Measurements from ENCODE around the gene FBRS.
A peak's percentile ranks its signal among the peaks of the same experiment; 100 is the strongest.

Gene FBRS

DNA sequence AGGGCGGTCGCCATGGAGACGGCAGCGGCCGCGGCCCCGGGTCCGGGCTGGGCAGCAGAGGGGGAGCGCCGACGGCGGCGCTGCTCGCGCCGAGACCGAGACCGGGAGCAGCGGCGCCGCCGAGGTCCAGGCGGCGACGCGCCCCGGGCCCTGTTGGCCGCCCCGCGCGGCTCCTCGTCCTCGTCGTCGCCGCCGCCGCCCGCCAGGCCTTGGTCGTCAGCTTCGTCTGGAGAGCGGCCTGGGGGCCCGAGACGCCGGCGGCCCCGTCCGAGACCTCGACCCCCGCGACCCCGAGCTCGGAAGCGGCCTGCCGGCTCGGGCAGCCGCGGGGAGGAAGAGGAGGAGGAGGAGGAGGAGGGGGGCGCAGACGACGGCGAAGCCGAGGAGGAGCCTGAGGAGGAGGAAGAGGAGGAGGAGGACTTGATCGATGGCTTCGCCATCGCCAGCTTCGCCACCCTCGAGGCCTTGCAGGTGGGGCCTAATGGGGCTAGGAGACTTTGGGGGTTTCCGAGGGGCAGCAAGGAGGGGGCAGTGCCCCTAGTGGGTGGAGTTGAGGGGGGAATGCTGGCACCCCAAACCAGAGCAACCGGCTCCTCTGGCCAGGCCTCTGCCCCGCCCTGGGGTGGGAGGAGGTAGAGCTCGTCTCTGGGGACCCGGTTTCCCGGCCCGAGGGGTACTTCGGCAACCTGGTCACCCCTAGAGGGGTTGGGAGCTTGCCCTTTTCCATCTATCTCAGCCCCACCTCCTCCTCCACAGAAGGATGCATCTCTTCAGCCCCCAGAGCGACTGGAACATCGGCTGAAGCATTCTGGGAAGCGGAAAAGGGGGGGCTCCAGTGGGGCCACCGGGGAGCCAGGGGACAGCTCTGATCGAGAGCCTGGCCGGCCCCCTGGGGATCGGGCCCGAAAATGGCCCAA is 1.5 kb downstream of the FBRS start (continued):
- TF ChIP-seq ZNF513 (tag by site-specific recombination; IDR thresholded peaks at IDR 0.05), result peak; percentile 96
- peak; percentile 59 for TF ChIP-seq ZBTB17 (tag by site-specific recombination; IDR thresholded peaks at IDR 0.05)
- TF ChIP-seq HOXC10 (CRISPR knock-in tag; IDR thresholded peaks at IDR 0.05), result 0 out of 2 replicates have a peak, but pooled peaks have one; percentile 44
- peak; percentile 34; the same call in 1 of the 2 replicates for TF ChIP-seq KLF8 (tag by site-specific recombination; IDR thresholded peaks at IDR 0.05)
- TF ChIP-seq ZNF76 (tag by site-specific recombination; IDR thresholded peaks at IDR 0.05; ENCODE audit: borderline replicate concordance, low read depth), result peak; percentile 88
- TF ChIP-seq ZNF112 (tag by site-specific recombination; IDR thresholded peaks at IDR 0.05), result no peak
- no peak for TF ChIP-seq ZNF677 (tag by site-specific recombination; IDR thresholded peaks at IDR 0.05)
- TF ChIP-seq ZBTB1 (tag by site-specific recombination; IDR thresholded peaks at IDR 0.05), result no peak
- no peak for TF ChIP-seq ZNF48 (tag by site-specific recombination; IDR thresholded peaks at IDR 0.05)
- TF ChIP-seq, protein P1, sequence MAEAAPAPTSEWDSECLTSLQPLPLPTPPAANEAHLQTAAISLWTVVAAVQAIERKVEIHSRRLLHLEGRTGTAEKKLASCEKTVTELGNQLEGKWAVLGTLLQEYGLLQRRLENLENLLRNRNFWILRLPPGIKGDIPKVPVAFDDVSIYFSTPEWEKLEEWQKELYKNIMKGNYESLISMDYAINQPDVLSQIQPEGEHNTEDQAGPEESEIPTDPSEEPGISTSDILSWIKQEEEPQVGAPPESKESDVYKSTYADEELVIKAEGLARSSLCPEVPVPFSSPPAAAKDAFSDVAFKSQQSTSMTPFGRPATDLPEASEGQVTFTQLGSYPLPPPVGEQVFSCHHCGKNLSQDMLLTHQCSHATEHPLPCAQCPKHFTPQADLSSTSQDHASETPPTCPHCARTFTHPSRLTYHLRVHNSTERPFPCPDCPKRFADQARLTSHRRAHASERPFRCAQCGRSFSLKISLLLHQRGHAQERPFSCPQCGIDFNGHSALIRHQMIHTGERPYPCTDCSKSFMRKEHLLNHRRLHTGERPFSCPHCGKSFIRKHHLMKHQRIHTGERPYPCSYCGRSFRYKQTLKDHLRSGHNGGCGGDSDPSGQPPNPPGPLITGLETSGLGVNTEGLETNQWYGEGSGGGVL (tag by site-specific recombination; IDR thresholded peaks at IDR 0.05), result peak; percentile 66
- peak; percentile 73 for TF ChIP-seq GLIS2 (tag by site-specific recombination; IDR thresholded peaks at IDR 0.05)
- TF ChIP-seq ZNF596 (tag by site-specific recombination; IDR thresholded peaks at IDR 0.05), result 0 out of 2 replicates have a peak, but pooled peaks have one; percentile 1
- peak; percentile 76 for TF ChIP-seq ZFP69B (tag by site-specific recombination; IDR thresholded peaks at IDR 0.05)
- no peak for TF ChIP-seq ZNF560 (tag by site-specific recombination; IDR thresholded peaks at IDR 0.05; ENCODE audit: borderline replicate concordance)
- peak; percentile 88 for TF ChIP-seq SP3 (tag by site-specific recombination; IDR thresholded peaks at IDR 0.05)
- TF ChIP-seq SP7 (tag by site-specific recombination; IDR thresholded peaks at IDR 0.05), result peak; percentile 20; the same call in 1 of the 2 replicates
- TF ChIP-seq, protein P2, sequence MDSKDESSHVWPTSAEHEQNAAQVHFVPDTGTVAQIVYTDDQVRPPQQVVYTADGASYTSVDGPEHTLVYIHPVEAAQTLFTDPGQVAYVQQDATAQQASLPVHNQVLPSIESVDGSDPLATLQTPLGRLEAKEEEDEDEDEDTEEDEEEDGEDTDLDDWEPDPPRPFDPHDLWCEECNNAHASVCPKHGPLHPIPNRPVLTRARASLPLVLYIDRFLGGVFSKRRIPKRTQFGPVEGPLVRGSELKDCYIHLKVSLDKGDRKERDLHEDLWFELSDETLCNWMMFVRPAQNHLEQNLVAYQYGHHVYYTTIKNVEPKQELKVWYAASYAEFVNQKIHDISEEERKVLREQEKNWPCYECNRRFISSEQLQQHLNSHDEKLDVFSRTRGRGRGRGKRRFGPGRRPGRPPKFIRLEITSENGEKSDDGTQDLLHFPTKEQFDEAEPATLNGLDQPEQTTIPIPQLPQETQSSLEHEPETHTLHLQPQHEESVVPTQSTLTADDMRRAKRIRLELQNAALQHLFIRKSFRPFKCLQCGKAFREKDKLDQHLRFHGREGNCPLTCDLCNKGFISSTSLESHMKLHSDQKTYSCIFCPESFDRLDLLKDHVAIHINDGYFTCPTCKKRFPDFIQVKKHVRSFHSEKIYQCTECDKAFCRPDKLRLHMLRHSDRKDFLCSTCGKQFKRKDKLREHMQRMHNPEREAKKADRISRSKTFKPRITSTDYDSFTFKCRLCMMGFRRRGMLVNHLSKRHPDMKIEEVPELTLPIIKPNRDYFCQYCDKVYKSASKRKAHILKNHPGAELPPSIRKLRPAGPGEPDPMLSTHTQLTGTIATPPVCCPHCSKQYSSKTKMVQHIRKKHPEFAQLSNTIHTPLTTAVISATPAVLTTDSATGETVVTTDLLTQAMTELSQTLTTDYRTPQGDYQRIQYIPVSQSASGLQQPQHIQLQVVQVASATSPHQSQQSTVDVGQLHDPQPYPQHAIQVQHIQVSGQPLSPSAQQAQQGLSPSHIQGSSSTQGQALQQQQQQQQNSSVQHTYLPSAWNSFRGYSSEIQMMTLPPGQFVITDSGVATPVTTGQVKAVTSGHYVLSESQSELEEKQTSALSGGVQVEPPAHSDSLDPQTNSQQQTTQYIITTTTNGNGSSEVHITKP (tag by site-specific recombination; IDR thresholded peaks at IDR 0.05), result 0 out of 2 replicates have a peak, but pooled peaks have one; percentile 39
- TF ChIP-seq ZBTB7A (tag by site-specific recombination; IDR thresholded peaks at IDR 0.05; ENCODE audit: low read depth), result 0 out of 2 replicates have a peak, but pooled peaks have one; percentile 52
- TF ChIP-seq PRDM2 (tag by site-specific recombination; IDR thresholded peaks at IDR 0.05; ENCODE audit: borderline replicate concordance), result no peak; the same call in 1 of the 2 replicates
- peak; percentile 38 for TF ChIP-seq ZNF335 (tag by site-specific recombination; conservative IDR thresholded peaks at IDR 0.05)
- TF ChIP-seq KLF16 (tag by site-specific recombination; IDR thresholded peaks at IDR 0.05), result peak; percentile 28; the same call in 1 of the 2 replicates
- TF ChIP-seq ZNF174 (tag by site-specific recombination; IDR thresholded peaks at IDR 0.05), result no peak
- peak; percentile 39; the same call in 1 of the 2 replicates for TF ChIP-seq INSM2 (tag by site-specific recombination; IDR thresholded peaks at IDR 0.05)
- no peak for TF ChIP-seq ZBTB8A (tag by site-specific recombination; IDR thresholded peaks at IDR 0.05)

Data from HEK293 (cell line).